GM06990 (cell line): Measurements from ENCODE around the gene SCAMP3.
"Not testable (repeated sequence)": the region's sequence is repeated elsewhere in the genome, so short reads cannot be mapped to it uniquely, and the experiment has no call there.

ENCODE experiments used
- DNase-seq: peaks from one replicate; pipeline ENCODE4 v3.0.0-alpha.2; 2011; ENCODE audit not compliant: insufficient read length; ENCODE audit errors: extremely low read depth
- H3K27me3 ChIP-seq: replicated peaks from 2 replicates; pipeline ENCODE4 v1.6.0; 2011; ENCODE audit warnings: low read length; ENCODE audit not compliant: control insufficient read depth, insufficient read depth
- H3K36me3 ChIP-seq: 2 replicates; pipeline ENCODE4 v1.5.1; 2011; ENCODE audit warnings: low read length; ENCODE audit not compliant: control insufficient read depth, insufficient read depth
- H3K4me3 ChIP-seq: replicated peaks from 2 replicates; pipeline ENCODE4 v1.5.1; 2011; ENCODE audit warnings: low read depth, mild to moderate bottlenecking, control low read depth, low read length
- TF ChIP-seq, protein P1 (sequence below): IDR thresholded peaks from 2 replicates; pipeline ENCODE4 v1.5.1; 2011; ENCODE audit warnings: low read length, control low read depth, mild to moderate bottlenecking, inconsistent platforms; ENCODE audit not compliant: insufficient read depth, poor library complexity, severe bottlenecking

SCAMP3 gene

DNA sequence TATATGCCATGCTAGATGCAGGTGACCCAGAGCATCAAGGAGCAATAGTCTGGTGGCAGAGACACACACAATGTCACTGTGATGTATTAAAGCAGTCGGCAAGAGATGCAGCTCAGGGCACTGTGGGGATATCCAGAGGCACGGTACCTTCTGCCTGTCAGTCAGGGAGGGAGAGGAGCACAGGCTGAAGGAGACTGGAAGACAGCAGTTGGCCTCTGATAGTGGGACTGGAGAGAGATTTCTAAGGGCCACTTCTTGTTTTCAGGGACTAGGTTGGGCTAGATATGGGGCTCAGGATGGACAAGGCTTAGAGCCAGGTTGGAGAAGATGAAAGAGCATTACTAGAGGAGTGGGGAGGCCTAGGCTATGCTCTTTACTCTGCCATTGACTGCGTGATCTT is 30.9 kb downstream of the SCAMP3 start:
- H3K36me3 ChIP-seq, H3K4me3 ChIP-seq, DNase-seq, H3K27me3 ChIP-seq: not testable (repeated sequence)

DNA sequence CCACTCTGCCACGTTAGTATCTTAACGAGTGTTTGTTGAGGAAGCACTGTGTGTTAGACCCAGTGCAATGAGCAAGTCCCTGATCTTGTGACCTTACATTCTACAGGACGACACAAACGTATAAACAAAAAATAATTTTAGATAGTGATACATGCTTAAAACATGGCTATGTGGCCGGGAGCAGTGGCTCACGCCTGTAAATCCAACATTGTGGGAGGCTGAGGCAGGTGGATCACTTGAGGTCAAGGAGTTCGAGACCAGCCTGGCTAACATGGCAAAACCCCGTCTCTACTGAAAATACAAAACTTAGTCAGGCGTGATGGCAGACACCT is 34.1 kb downstream of the SCAMP3 start:
- H3K4me3 ChIP-seq: peak overlapping the region; percentile 62
- no peak for DNase-seq
- no peaks in the 10 kb centered on the region for H3K36me3 ChIP-seq
- no peaks in the 10 kb centered on the region for H3K27me3 ChIP-seq
- TF ChIP-seq, protein P1, sequence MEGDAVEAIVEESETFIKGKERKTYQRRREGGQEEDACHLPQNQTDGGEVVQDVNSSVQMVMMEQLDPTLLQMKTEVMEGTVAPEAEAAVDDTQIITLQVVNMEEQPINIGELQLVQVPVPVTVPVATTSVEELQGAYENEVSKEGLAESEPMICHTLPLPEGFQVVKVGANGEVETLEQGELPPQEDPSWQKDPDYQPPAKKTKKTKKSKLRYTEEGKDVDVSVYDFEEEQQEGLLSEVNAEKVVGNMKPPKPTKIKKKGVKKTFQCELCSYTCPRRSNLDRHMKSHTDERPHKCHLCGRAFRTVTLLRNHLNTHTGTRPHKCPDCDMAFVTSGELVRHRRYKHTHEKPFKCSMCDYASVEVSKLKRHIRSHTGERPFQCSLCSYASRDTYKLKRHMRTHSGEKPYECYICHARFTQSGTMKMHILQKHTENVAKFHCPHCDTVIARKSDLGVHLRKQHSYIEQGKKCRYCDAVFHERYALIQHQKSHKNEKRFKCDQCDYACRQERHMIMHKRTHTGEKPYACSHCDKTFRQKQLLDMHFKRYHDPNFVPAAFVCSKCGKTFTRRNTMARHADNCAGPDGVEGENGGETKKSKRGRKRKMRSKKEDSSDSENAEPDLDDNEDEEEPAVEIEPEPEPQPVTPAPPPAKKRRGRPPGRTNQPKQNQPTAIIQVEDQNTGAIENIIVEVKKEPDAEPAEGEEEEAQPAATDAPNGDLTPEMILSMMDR: no peak

DNA sequence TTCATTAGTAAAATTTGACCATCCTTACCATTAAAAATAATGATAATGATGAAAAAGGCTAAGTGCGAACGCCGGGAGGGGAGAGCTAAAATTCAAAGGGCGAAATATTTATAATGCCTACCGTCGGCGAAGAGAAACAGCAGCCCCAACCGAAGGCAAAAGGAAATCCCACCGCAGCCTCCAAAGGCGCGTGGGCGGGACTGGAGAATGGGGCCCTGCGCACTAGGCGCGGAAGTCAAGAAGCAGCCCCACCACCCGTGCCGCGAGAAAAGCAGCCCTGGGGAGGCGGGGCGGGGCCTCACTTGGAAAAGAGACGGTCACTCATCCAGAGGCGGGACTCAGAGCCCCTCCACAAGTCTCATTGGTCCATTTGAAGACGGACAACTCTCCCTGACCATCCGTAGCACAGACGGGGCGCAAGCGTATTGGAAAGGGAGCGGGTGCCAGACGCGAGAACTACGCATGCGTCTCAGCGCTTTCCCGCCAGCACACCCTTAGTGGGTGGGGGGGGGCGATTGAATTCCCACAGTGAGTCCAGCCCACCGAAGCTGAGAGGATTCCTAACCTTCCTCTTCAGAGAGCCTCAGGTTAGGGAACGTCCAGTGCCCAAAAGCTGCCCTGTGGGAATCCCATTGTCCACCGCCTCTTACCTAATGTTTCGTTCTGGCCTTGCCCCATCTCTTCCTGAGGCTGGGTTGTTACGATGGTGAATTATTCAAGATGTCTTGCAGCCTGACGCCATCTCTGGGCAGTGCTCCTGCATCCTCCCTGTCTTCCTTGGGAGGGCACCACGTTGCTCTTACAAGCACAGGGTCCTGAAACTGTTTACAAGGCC is 34.7 kb downstream of the SCAMP3 start:
- Histone ChIP-seq H3K4me3 (peak overlapping the region; percentile 75), H3K36me3 (no peaks in the 10 kb centered on the region), H3K27me3 (no peaks in the 10 kb centered on the region)
- TF ChIP-seq, protein P1: no peak
- DNase-seq: peak; percentile 97

DNA sequence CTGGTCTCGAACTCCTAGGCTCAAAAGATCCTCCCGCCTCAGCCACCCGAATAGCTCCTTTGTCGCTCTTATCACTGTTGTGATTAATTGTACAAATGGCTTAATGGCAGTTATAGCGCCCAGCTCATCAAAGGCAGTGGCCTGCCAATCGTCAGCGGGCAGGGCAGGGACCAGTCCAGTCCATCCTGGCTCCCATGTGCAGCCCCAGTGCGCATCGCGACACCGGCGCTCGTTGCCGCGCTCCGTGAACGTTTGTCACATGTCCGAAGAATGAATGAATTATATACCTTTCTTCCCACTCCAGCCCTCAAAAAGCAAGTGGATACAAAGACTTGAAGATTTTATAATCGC is 35.3 kb downstream of the SCAMP3 start:
- peak overlapping the region; percentile 75 for H3K4me3 ChIP-seq
- DNase-seq: peak; percentile 72
- H3K36me3 ChIP-seq: no peaks in the 10 kb centered on the region
- TF ChIP-seq, protein P1: no peak
- no peaks in the 10 kb centered on the region for H3K27me3 ChIP-seq

DNA sequence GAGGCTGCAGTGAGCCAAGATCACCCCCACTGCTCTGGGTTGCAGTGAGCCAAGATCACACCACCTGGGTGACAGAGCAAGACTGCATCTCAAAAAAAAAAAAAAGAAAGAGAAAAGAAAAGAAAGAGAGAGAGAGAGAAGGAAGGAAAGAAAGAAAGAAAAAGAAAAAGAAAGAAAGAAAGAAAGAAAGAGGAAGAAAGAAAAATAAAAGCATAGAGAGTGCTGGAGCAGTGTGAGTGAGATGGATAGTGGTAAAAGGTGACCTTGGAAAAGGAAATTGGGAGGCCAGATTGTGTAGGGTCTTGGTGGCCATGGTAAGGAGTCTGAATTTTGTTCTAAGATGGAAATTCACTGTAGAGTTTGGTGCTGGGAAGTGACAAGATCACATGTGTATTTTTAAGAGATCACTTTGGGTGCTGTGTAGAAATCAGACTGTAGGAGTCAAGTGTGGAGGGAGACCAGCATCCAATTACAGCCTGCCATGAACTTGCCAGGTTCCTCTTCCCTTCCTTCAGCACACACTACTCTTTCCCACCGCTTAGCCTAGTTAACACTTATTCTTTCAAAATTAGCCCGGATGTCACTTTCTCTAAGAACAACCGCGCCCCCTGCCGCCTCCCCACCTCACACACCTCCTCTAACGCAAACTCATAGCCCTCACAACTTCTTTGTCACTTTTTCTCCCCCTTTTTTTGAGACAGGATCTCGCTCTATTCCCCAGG is 35.8 kb downstream of the SCAMP3 start:
- no peak for DNase-seq
- TF ChIP-seq, protein P1: peak; percentile 77
- Histone ChIP-seq H3K36me3 (no peaks in the 10 kb centered on the region), H3K27me3 (no peaks in the 10 kb centered on the region), H3K4me3 (peak overlapping the region; percentile 75)

DNA sequence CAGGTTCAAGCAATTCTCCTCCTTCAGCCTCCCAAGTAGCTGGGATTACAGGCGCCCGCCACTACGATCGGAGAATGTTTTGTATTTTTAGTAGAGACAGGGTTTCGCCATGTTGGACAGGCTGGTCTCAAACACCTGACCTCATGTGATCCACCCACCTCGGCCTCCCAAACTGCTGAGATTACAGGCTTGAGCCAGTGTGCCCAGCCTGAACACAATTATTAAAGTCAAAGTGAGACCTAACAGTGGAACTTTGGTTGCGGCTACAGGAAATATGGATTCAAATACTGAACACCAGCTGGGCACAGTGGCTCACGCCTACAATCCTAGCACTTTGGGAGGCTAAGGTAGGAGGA is 36.8 kb downstream of the SCAMP3 start:
- not testable (repeated sequence) for H3K4me3 ChIP-seq, DNase-seq, H3K36me3 ChIP-seq, H3K27me3 ChIP-seq

DNA sequence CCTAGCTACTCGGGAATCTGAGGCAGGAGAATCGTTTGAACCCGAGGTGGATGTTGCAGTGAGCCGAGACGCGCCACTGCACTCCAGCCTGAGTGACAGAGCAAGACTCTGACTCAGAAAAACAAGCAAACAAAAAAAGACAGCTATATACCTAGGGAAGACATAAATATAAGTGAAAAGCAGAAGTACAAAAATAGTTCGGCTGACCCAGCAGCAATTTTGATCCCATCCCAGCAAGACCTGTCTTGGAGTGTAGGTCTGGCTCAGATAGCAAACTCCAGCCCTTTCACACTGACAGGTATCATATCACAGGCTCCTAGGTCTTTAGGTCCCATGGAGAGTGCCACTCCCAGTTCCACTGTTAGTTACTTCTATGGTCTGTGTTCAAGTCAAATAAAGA is 39.1 kb downstream of the SCAMP3 start:
- H3K27me3 ChIP-seq: no peaks in the 10 kb centered on the region
- H3K4me3 ChIP-seq: no peak overlapping the region
- no peak for DNase-seq
- H3K36me3 ChIP-seq: no peaks in the 10 kb centered on the region
- TF ChIP-seq, protein P1: no peak

DNA sequence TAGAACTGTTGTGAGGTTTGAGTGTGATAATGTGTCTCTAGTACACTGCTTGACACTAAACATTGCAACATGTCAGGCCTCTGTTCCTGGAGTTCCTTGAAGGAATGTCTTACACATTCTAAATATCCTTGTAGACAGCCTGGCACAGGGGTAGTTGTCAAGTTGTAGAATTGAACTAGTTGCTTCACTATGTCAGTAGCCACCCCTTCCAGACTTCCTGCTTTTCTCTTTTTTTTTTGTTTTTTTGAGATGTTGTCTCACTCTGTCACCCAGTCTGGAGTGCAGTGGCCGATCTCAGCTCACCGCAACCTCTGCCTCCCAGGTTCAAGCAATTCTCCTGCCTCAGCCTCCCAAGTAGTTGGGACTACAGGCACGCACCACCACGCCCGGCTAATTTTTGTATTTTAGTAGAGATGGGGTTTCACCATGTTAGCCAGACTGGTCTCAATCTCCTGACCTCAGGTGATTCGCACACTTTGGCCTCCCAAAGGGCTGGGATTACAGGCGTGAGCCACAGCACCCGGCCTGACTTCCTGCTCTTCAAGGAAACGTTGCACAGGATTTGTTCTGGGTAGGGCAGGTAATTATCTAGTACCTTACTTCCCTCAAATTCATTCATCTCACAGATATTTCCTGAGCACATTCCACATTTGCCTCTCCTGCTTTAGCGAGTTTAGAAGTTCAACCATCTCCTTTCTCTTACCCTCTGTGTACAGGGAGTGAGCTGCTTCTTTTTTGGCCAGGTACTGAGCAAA is 41.8 kb downstream of the SCAMP3 start:
- not testable (repeated sequence) for DNase-seq, H3K27me3 ChIP-seq, H3K36me3 ChIP-seq, H3K4me3 ChIP-seq
